B cell (primary cell): ENCODE results near the gene FHDC1. TPM values are rescaled to one million over a fixed set of nuclear protein-coding genes. Genes with fewer than 3 reads are reported as not detected.

ENCODE experiments used
- ATAC-seq: fragments of 200-7000 bp; cut with Tn5 transposase; one replicate; pipeline ENCODE4 v1.10.0; 2021; ENCODE audit warnings: low read depth, mild to moderate bottlenecking, moderate number of reproducible peaks, moderate library complexity
- CTCF ChIA-PET: fragments of 350-600 bp; sonication (Branson Sonifier 250); formaldehyde crosslinking; loops from one replicate; lab custom pipeline; 2021; ENCODE audit warnings: antibody characterized with exemption, inconsistent platforms; lab: Charles Lee
- POLR2A ChIA-PET: fragments of 350-600 bp; sonication (Branson Sonifier 250); formaldehyde crosslinking; loops from one replicate; lab custom pipeline; 2021; ENCODE audit warnings: antibody characterized with exemption; lab: Charles Lee
- DNase-seq: peaks from one replicate; pipeline ENCODE4 v3.0.0; 2013
- H2AFZ ChIP-seq: 2 replicates; pipeline ENCODE4 v1.6.1; 2012; ENCODE audit warnings: mild to moderate bottlenecking, low read depth, low read length; ENCODE audit not compliant: insufficient read depth, poor library complexity, severe bottlenecking
- H3K27ac ChIP-seq, 2 donors: 1 replicate in 1 of 2; 2 replicates in 1 of 2; pipeline ENCODE4 v1.5.1; 2012 to 2013; ENCODE audit warnings: low read length in 2 of 2, mild to moderate bottlenecking in 2 of 2, moderate library complexity in 1 of 2
- H3K27me3 ChIP-seq, 4 experiments: fragments of 200-600 bp in 1 of 4; sonication (generic) in 1 of 4; replicated peaks in 1 of 4; 1 replicate in 2 of 4; 2 replicates in 2 of 4; pipeline versions ENCODE4 v1.6.1 to v1.7.0; 2013 to 2016; ENCODE audit warnings: low read length in 3 of 4, mild to moderate bottlenecking in 2 of 4, mixed read lengths in 1 of 4, moderate library complexity in 1 of 4; ENCODE audit not compliant: insufficient read depth in 4 of 4, control insufficient read depth in 3 of 4; ENCODE audit errors: control extremely low read depth in 1 of 4
- H3K36me3 ChIP-seq, 2 experiments: replicated peaks in 1 of 2; 1 replicate in 1 of 2; 2 replicates in 1 of 2; pipeline versions ENCODE4 v1.6.1 to v1.7.1; 2013; ENCODE audit warnings: low read length in 1 of 2; ENCODE audit not compliant: insufficient read depth in 2 of 2, control insufficient read depth in 1 of 2; ENCODE audit errors: control extremely low read depth in 1 of 2, extremely low read depth in 1 of 2
- H3K4me1 ChIP-seq, 2 donors: fragments of 200-600 bp in 1 of 2; sonication (generic) in 1 of 2; 1 replicate in 1 of 2; 2 replicates in 1 of 2; pipeline versions ENCODE4 v1.5.1 to v1.6.1; 2013 to 2017; ENCODE audit warnings: low read length in 2 of 2; ENCODE audit not compliant: control insufficient read depth in 2 of 2, insufficient read depth in 2 of 2
- H3K4me2 ChIP-seq: replicated peaks from 2 replicates; pipeline ENCODE3; 2012; ENCODE audit warnings: mild to moderate bottlenecking, low read depth, low read length; ENCODE audit not compliant: poor library complexity, severe bottlenecking
- H3K4me3 ChIP-seq, 5 experiments: fragments of 200-600 bp in 1 of 5; sonication (generic) in 1 of 5; 1 replicate in 3 of 5; 2 replicates in 2 of 5; pipeline versions ENCODE4 v1.5.1 to v1.7.0; 2011 to 2016; ENCODE audit warnings: low read length in 4 of 5, mild to moderate bottlenecking in 4 of 5, low read depth in 2 of 5, control low read depth in 1 of 5, moderate library complexity in 1 of 5; ENCODE audit not compliant: insufficient read depth in 1 of 5; ENCODE audit errors: control extremely low read depth in 1 of 5, extremely low read depth in 1 of 5
- H3K79me2 ChIP-seq: fragments of 200-600 bp; sonication (generic); one replicate; pipeline ENCODE4 v1.6.0; 2016; ENCODE audit warnings: low read length; ENCODE audit not compliant: control insufficient read depth, insufficient read depth
- H3K9ac ChIP-seq: fragments of 200-600 bp; sonication (generic); 2 replicates; pipeline ENCODE4 v1.6.1; 2017; ENCODE audit warnings: mild to moderate bottlenecking, low read length, moderate library complexity
- H3K9me3 ChIP-seq, 3 donors: one replicate each; pipeline versions ENCODE4 v1.6.1 to v1.7.1; 2013; ENCODE audit warnings: low read length in 2 of 3; ENCODE audit not compliant: control insufficient read depth in 2 of 3, insufficient read depth in 1 of 3; ENCODE audit errors: control extremely low read depth in 1 of 3
- H4K20me1 ChIP-seq: 2 replicates; pipeline ENCODE4 v1.6.0; 2012; ENCODE audit warnings: mild to moderate bottlenecking, low read length; ENCODE audit not compliant: insufficient read depth, control insufficient read depth, poor library complexity, severe bottlenecking
- H3K27ac Mint-ChIP-seq: one replicate; pipeline ENCODE4 v1.8.0; 2021; ENCODE audit warnings: mixed read lengths
- H3K27me3 Mint-ChIP-seq: one replicate; pipeline ENCODE4 v1.8.0; 2021; ENCODE audit warnings: mixed read lengths
- H3K4me1 Mint-ChIP-seq: one replicate; pipeline ENCODE4 v1.8.0; 2021; ENCODE audit warnings: mixed read lengths
- H3K4me3 Mint-ChIP-seq: one replicate; pipeline ENCODE4 v1.8.0; 2021; ENCODE audit warnings: mixed read lengths
- H3K9me3 Mint-ChIP-seq: one replicate; pipeline ENCODE4 v1.8.0; 2022; ENCODE audit warnings: mixed read lengths; ENCODE audit not compliant: insufficient read depth
- EZH2 ChIP-seq: IDR thresholded peaks from 2 replicates; pipeline ENCODE4 v1.6.1; 2012; ENCODE audit warnings: borderline replicate concordance, low read depth, mild to moderate bottlenecking, moderate library complexity, low read length; ENCODE audit not compliant: insufficient read depth, poor library complexity, severe bottlenecking
- WGBS: methylation state at CpG from one replicate; pipeline ENCODE4 v1.1.5; 2013; ENCODE audit warnings: missing lambda C conversion rate; ENCODE audit not compliant: insufficient coverage; 5-methylcytosine and 5-hydroxymethylcytosine counted together
- intact Hi-C: fragments of 100-400 bp; cut with micrococcal nuclease; formaldehyde crosslinking; loops from one replicate; pipeline ENCODE4 v1.10.0; 2022
- polyA plus RNA-seq: library from polyadenylated mRNA; depleted of rRNA; stranded (reverse); fragments of >200 nt; gene quantifications from 2 replicates; pipeline ENCODE4 v1.2.3, GENCODE V29; 2012
- total RNA-seq, 2 donors: library from RNA; stranded (reverse); fragments of 120-200 nt in 1 of 2; gene quantifications; 1 replicate in 1 of 2; 2 replicates in 1 of 2; pipeline versions ENCODE4 v1.2.3 to v1.2.4, GENCODE V29; 2013 to 2022
- TF ChIP-seq, protein P1 (sequence below): fragments of 200-600 bp; IDR thresholded peaks from one replicate; pipeline ENCODE4 v1.8.0; 2022; ENCODE audit warnings: antibody characterized with exemption, mild to moderate bottlenecking

Gene FHDC1
- total and polyA plus RNA-seq, 2 donors (not counting 1 experiment from before 2014, with no cell fraction given), result 0.13 to 0.57 TPM

DNA sequence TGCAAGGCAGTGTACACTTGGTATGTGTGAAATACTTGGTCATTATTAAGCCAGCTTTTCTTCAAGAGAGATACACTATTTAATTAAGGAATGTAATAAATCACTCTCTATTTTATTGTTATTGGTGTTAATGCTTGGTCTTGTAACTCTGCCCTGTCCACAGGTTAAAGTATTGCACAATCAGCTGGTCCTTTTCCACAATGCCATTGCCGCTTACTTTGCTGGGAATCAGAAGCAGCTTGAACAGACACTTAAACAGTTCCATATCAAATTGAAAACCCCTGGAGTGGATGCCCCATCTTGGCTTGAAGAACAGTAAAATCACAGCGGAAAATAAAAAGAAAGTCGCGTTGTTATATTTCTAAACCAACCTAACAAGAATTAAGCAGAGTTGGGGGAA is 26.2 kb upstream of the FHDC1 start:
- no peak overlapping the region for H3K9ac ChIP-seq
- H3K4me3 ChIP-seq, result no peak overlapping the region
- H3K27me3 ChIP-seq, result no peaks in the 10 kb centered on the region
- WGBS, result 100% methylated on average over 1 of the region's 4 CpGs
- ChIA-PET CTCF (no interaction called here), POLR2A (no interaction called here)
- TF ChIP-seq, protein P1, sequence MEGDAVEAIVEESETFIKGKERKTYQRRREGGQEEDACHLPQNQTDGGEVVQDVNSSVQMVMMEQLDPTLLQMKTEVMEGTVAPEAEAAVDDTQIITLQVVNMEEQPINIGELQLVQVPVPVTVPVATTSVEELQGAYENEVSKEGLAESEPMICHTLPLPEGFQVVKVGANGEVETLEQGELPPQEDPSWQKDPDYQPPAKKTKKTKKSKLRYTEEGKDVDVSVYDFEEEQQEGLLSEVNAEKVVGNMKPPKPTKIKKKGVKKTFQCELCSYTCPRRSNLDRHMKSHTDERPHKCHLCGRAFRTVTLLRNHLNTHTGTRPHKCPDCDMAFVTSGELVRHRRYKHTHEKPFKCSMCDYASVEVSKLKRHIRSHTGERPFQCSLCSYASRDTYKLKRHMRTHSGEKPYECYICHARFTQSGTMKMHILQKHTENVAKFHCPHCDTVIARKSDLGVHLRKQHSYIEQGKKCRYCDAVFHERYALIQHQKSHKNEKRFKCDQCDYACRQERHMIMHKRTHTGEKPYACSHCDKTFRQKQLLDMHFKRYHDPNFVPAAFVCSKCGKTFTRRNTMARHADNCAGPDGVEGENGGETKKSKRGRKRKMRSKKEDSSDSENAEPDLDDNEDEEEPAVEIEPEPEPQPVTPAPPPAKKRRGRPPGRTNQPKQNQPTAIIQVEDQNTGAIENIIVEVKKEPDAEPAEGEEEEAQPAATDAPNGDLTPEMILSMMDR, result no peak
- TF ChIP-seq EZH2, result no peak
- peaks cover 3 to 7% of the 10 kb centered on the region in 2 experiments for H3K36me3 ChIP-seq
- H3K4me3 Mint-ChIP-seq, result no peak overlapping the region
- H3K27ac Mint-ChIP-seq, result no peak overlapping the region
- no peak overlapping the region for H3K4me2 ChIP-seq
- no peak for DNase-seq
- H3K79me2 ChIP-seq, result no peaks in the 10 kb centered on the region
- intact Hi-C loops, result no loop called here
- no peaks in the 10 kb centered on the region for H3K4me1 Mint-ChIP-seq
- H3K27ac ChIP-seq, result no peak overlapping the region
- no peaks in the 10 kb centered on the region for H3K9me3 ChIP-seq
- no peak for ATAC-seq
- H4K20me1 ChIP-seq, result no peaks in the 10 kb centered on the region
- H3K27me3 Mint-ChIP-seq, result no peaks in the 10 kb centered on the region
- H3K4me1 ChIP-seq, result no peaks in the 10 kb centered on the region
- H2AFZ ChIP-seq, result no peak overlapping the region
- H3K9me3 Mint-ChIP-seq, result no peaks in the 10 kb centered on the region

GRCh38 chr4:152910521-152910920 is 25.6 kb upstream of the FHDC1 start:
- intact Hi-C loops, result no loop called here
- POLR2A ChIA-PET, result no interaction called here
- H3K9ac ChIP-seq, result no peak overlapping the region
- H3K4me3 ChIP-seq, result no peak overlapping the region
- Mint-ChIP-seq H3K4me3 (no peak overlapping the region), H3K9me3 (no peaks in the 10 kb centered on the region), H3K4me1 (no peaks in the 10 kb centered on the region), H3K27me3 (no peaks in the 10 kb centered on the region), H3K27ac (no peak overlapping the region)
- CTCF ChIA-PET, result interaction anchor here (0.9 kb wide), 1 partner anchor 86 kb away, joined by 3 read pairs; no protein-coding TSS in a partner anchor
- no peak overlapping the region for H3K27ac ChIP-seq
- no peak for ATAC-seq
- DNase-seq, result no peak
- H3K79me2 ChIP-seq, result no peaks in the 10 kb centered on the region
- H3K36me3 ChIP-seq, result peaks cover 3 to 7% of the 10 kb centered on the region in 2 experiments
- no peak for TF ChIP-seq EZH2
- H3K4me1 ChIP-seq, result no peaks in the 10 kb centered on the region
- H3K9me3 ChIP-seq, result no peaks in the 10 kb centered on the region
- no CpG with 5 or more reads among the region's 3 CpGs for WGBS
- no peak overlapping the region for H2AFZ ChIP-seq
- no peaks in the 10 kb centered on the region for H3K27me3 ChIP-seq
- no peaks in the 10 kb centered on the region for H4K20me1 ChIP-seq
- no peak overlapping the region for H3K4me2 ChIP-seq
